ENCODE data around the gene CTDSPL.
A peak's percentile ranks its signal among the peaks of the same experiment; 100 is the strongest.

The CTDSPL gene

DNA sequence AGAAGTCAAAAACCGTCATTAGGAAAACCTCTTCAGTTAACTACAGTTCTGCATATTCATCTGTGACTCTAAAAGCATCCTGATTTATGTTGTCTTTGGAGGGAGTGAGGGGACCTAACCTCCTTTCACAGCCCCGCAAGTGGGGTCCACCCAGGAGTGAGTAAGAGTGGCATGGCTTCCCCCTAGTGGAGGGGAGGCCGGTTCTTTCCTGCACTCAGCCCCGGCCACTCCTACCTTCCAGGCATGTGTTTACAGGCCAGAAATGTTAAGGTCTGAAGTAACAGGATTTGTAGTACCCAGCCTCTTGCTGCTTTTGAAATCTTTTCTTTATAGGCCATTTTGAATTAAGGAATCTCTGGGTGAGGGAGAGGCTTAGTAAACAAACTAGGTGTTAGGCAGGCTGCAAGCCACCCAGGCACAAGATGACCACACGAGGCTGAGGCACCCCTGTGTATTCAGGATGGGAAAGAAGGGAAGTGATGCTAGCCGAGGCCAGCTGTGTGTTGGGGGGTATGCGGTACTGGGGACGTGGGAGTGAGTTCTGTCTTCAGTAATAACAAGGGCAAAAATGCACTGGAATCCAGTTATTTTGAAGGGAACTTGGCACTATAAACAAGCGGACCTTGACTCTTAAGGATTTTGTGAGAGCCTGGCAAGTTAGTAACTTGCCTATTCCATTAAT, 50.5 kb downstream of the CTDSPL start:
- DNase-seq (ENCODE audit: low read depth, low spot score), result no peak

- DNase-seq (ENCODE audit: low read depth, low spot score), result no peak
Observed at GRCh38 chr3:37913522-37913921, 51.8 kb downstream of the CTDSPL start.

DNA sequence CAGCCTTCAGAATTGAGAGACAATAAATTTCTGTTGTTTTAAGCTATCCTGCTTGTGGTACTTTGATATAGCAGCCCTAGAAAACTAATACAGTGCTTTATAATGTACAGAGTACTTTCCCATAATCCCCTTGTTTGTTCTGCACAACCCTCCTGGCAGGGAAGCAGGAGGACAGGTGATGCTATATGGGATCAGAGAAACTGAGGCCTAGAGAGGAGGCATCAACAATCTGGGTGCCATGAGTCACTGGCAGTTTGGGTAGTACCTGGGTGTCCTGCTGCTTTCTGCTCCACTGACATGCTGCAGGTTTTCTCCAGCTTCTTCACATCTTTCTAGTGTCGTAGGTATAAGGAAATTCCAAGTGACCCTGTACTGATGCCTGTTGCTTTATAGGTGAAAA, 55.0 kb downstream of the CTDSPL start:
- DNase-seq (ENCODE audit: low read depth, low spot score), result no peak

DNA sequence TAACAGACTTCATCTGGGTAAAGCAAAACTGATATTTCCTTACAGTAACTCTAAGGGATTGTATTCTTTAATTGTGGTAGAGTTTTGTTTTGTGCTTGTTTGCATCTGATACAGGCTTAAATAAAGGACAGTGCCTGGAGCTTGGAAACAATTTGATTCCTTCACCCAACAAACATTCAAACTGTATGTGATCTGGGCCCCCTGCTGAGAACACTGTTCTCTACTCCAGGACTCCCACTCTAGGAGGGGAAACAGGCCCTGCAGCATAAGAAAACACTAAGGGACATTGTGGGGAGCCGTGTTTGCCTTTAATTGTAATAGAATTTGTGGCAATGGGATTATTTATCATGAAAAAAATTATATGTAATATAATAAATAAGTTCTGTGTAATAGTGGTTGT, 56.9 kb downstream of the CTDSPL start:
- DNase-seq (ENCODE audit: low read depth, low spot score), result no peak

DNA sequence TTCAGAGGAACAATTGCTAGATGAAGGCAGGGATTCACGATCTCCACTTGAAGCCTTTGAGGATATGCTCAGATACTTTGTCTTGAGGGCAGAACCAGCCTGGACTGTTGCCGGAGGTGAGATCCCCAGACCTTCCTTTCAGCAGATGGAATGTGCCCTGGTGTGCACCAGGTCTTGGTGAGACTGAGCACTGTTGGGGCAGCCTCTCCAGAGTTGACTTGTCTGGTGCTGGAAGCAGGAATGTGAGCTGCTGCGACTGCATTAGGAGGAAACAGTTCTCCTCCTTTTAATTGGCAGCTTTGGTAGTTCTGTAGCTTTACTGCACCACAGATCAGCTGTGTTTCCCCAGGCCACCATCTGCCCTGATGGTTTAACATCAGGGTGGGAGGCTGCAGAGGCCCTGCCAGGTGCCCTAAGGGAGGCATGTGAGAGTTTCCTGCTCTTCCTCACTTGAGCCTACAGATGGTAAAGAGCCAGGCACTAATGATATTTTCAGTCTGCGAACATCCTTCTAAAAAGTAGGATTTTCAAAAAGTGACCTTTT, 58.5 kb downstream of the CTDSPL start:
- peak; percentile 89 for DNase-seq (ENCODE audit: low read depth, low spot score)

- no peak for DNase-seq (ENCODE audit: low read depth, low spot score)
Observed at GRCh38 chr3:37921025-37921424, 59.3 kb downstream of the CTDSPL start.

- no peak for DNase-seq (ENCODE audit: low read depth, low spot score)
Observed at GRCh38 chr3:37922721-37923568, 61.3 kb downstream of the CTDSPL start.

- no peak for DNase-seq (ENCODE audit: low read depth, low spot score)
Observed at GRCh38 chr3:37923569-37924040, 61.9 kb downstream of the CTDSPL start.

- DNase-seq (ENCODE audit: low read depth, low spot score), result no peak
Observed at GRCh38 chr3:37924453-37924852, 62.8 kb downstream of the CTDSPL start.

GRCh38 chr3:37925157-37925556, 63.5 kb downstream of the CTDSPL start:
- no peak for DNase-seq (ENCODE audit: low read depth, low spot score)

- DNase-seq (ENCODE audit: low read depth, low spot score), result no peak
Observed at GRCh38 chr3:37926611-37927010, 64.9 kb downstream of the CTDSPL start.

- DNase-seq (ENCODE audit: low read depth, low spot score), result no peak
Observed at GRCh38 chr3:37930495-37930894, 68.8 kb downstream of the CTDSPL start.

GRCh38 chr3:37932505-37932904, 70.8 kb downstream of the CTDSPL start:
- no peak for DNase-seq (ENCODE audit: low read depth, low spot score)

GRCh38 chr3:37934631-37935289, 73.1 kb downstream of the CTDSPL start:
- DNase-seq (ENCODE audit: low read depth, low spot score), result no peak

- DNase-seq (ENCODE audit: low read depth, low spot score), result no peak
Observed at GRCh38 chr3:37935290-37935668, 73.6 kb downstream of the CTDSPL start.

GRCh38 chr3:37935756-37936666, 74.3 kb downstream of the CTDSPL start:
- peak; percentile 87 for DNase-seq (ENCODE audit: low read depth, low spot score)

DNA sequence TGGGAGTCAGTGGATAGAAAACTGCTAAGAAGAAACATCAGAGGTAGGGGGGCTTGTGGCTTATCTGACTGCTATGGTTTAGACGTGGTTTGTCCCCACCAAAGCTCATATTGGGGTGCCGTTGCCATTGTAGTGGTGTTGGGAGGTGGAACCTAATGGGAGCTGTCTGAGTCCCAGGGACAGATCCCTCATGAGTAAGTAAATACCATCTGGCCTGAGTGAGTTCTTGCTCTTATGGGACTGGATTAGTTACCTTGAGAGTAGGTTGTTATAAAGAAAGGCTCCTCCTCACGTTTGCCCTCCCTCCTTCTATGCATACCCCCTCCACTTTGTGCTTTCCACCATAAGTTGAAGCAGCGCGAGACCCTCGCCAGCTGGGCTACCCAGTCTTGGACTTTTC, 75.5 kb downstream of the CTDSPL start:
- no peak for DNase-seq (ENCODE audit: low read depth, low spot score)

- DNase-seq (ENCODE audit: low read depth, low spot score), result no peak
Observed at GRCh38 chr3:37938011-37938410, 76.3 kb downstream of the CTDSPL start.

DNA sequence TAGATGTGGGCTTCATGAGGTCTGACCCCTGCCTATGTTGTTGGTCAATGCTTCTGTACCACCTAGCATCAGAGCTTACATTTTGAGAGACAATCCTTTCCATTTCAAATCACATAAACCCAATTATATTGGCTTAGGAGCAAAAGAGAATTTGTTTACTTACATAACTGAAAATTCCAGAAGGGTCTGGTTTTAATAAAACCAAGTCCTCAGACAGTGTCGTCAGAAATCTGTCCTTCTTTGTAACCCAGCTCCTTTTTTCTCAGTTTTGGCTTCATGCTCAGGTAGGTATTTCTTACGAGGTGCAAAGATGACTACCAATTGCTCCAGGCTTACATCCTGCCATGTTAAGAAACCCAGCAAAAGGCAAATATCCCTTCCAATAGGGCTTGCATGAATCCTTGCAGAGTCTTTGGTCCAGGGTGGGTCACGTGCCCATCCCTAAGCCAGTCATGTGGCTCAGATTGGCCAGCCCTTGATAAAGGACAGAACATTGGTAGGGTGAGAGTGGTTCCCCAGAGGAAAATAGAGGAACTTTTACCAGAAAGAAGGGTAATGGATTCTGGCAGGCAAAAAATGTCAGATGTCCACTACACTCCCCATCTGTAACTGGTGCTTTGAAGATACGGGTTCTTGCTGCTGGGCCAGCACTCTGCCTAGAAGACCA, 78.7 kb downstream of the CTDSPL start:
- DNase-seq (ENCODE audit: low read depth, low spot score), result no peak
